Activated CD8-positive, alpha-beta memory T cell treated with anti-CD3 and anti-CD28 coated beads, Interleukin-2, amount 50 U/mL, for 48 hours (primary cell): Measurements from ENCODE around the gene CHRNB1.
A peak's percentile ranks its signal among the peaks of the same experiment; 100 is the strongest.

Experiments
- DNase-seq: peaks from one replicate; pipeline ENCODE4 v3.0.0-alpha.2; 2020

CHRNB1 gene

GRCh38 chr17:7444682-7445618 lies at the start of gene CHRNB1:
Gene CHRNB1, plus strand, starts transcription at chr17:7445061. Its CDS starts 67 bp downstream, at chr17:7445128.
- DNase-seq, result peak; percentile 61

GRCh38 chr17:7396147-7396546 lies 48.7 kb upstream of the CHRNB1 start:
- DNase-seq, result no peak

GRCh38 chr17:7398612-7399011 lies 46.2 kb upstream of the CHRNB1 start:
- DNase-seq, result no peak

- DNase-seq, result no peak
These were observed 41.7 kb upstream of the CHRNB1 start for GRCh38 chr17:7403043-7403726.

GRCh38 chr17:7403727-7403976 lies 41.2 kb upstream of the CHRNB1 start:
- no peak for DNase-seq

GRCh38 chr17:7403977-7404736 lies 40.7 kb upstream of the CHRNB1 start, which contains the start of gene TMEM256:
Gene TMEM256, minus strand, starts transcription at chr17:7404097. Its CDS starts 13 bp downstream, at chr17:7404084.
- peak; percentile 95 for DNase-seq

- DNase-seq, result peak; percentile 70
These were observed 40.0 kb upstream of the CHRNB1 start for GRCh38 chr17:7404737-7405349.

- DNase-seq, result no peak
These were observed 39.3 kb upstream of the CHRNB1 start for GRCh38 chr17:7405350-7406234.

GRCh38 chr17:7406235-7406825 lies 38.5 kb upstream of the CHRNB1 start:
- no peak for DNase-seq

- no peak for DNase-seq
These were observed 37.8 kb upstream of the CHRNB1 start for GRCh38 chr17:7407082-7407481.

- DNase-seq, result no peak
These were observed 37.2 kb upstream of the CHRNB1 start, which contains the start of gene NLGN2 for GRCh38 chr17:7407485-7408251. Gene NLGN2, plus strand, starts transcription at chr17:7407845. Its CDS starts 411 bp downstream, at chr17:7408256.

GRCh38 chr17:7408252-7408727 lies 36.6 kb upstream of the CHRNB1 start:
- no peak for DNase-seq

- DNase-seq, result no peak
These were observed 36.0 kb upstream of the CHRNB1 start for GRCh38 chr17:7408863-7409262.

GRCh38 chr17:7409716-7410115 lies 35.1 kb upstream of the CHRNB1 start:
- DNase-seq, result no peak

GRCh38 chr17:7410634-7411426 lies 34.0 kb upstream of the CHRNB1 start:
- no peak for DNase-seq

GRCh38 chr17:7411427-7411750 lies 33.5 kb upstream of the CHRNB1 start:
- no peak for DNase-seq

GRCh38 chr17:7413346-7413985 lies 31.4 kb upstream of the CHRNB1 start:
- no peak for DNase-seq

GRCh38 chr17:7414837-7415236 lies 30.0 kb upstream of the CHRNB1 start:
- no peak for DNase-seq

- DNase-seq, result no peak
These were observed 29.1 kb upstream of the CHRNB1 start for GRCh38 chr17:7415784-7416183.
